Measurements from ENCODE around the gene GPRC5D.

GPRC5D gene

DNA sequence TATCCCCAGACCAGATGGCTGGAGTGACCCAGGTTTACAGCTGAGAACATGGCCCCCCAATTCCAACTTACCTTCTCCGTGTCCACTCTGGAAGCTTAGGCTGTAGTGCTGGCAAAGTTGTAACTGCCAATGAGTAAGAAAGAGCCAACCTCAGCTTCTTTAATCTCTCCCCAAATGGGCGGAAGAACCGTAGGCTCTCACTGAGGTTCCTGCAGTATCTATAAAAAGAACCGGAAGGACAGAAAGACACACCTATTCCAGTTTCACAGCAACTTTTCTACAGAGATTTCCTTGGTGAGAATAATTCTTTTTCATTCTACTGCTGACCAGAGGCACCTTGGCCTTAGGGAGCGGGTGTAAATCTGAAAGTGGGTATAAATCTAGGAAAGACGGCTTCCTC is at the start of gene GPRC5D:
TSS of gene GPRC5D (minus strand) at position 135 of the 400 bp plus-strand sequence. CDS start 1,786 bp downstream, outside the sequence.
- no peak for DNase-seq

- no peak for DNase-seq
Observed at GRCh38 chr12:13001775-13002040, 49.7 kb upstream of the GPRC5D start.

- DNase-seq: peak; percentile 45
Observed at GRCh38 chr12:13000925-13001774, 49.2 kb upstream of the GPRC5D start.

GRCh38 chr12:13000616-13000924 is 48.6 kb upstream of the GPRC5D start:
- peak; percentile 47 for DNase-seq

- DNase-seq: peak; percentile 96
Observed at GRCh38 chr12:12999959-13000615, 48.1 kb upstream of the GPRC5D start, which contains the start of gene HEBP1. Gene HEBP1, minus strand, starts transcription at chr12:13000265. Its CDS starts 151 bp downstream, at chr12:13000114.

- DNase-seq: no peak
Observed at GRCh38 chr12:12999271-12999958, 47.4 kb upstream of the GPRC5D start.

GRCh38 chr12:12998248-12998647 is 46.3 kb upstream of the GPRC5D start:
- no peak for DNase-seq

DNA sequence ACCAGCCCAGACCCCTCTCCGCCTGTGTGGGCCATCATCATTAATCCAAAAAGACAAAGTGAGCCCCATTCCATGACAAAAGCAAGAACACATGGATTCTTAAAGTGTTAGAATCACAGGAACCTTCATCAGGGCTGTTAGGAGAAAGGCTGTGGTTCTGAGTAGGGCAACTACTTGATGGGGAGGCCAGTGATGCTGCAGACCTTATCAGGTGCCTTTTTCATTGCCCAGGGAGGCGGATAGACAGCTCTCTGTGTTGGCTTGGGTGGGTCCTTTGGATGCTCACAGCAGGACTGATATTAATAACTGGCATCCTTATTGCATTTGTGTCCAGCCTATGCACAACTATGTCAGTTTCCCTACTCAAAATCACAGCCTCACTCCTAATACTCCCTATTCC is 45.8 kb upstream of the GPRC5D start:
- no peak for DNase-seq

GRCh38 chr12:12997156-12997555 is 45.2 kb upstream of the GPRC5D start:
- no peak for DNase-seq

GRCh38 chr12:12996209-12996608 is 44.2 kb upstream of the GPRC5D start:
- DNase-seq: no peak

DNA sequence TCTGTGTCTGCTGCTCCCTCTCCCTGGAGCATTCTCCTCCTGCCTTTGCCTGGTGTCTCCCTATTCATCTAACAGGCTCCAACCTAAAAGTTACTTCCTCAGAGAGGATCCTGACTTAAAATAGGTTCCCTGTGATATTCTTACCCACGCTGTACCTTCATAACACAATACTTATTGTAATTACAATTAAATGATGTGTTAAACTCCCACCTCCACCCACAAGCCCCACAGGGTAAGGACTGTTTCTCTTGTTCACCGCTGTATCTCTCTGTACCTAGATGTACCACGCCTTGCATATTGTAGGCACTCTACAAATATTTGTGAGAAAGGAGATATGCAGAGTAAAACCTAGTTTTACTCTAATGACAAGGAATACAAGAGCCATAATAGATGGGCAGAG is 43.1 kb upstream of the GPRC5D start:
- DNase-seq: no peak

DNA sequence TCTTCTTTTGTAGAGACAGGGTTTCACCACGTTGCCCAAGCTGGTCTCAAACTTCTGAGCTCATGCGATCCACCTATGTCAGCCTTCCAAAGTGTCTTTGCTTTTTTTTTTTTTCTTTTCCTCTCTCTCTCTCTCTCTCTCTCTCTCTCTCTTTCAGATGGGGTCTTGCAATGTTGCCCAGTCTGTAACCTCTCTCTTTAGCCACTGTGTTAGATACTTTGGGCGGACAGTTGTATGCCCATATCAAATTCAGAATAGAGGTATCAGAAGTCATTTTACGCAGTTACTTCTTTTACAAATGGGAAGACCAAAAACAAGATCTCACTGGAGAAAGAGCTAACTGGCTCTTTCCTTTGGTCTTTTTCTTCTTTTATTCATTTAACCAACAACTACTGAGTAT is 41.4 kb upstream of the GPRC5D start:
- no peak for DNase-seq

GRCh38 chr12:12992418-12993130 is 40.6 kb upstream of the GPRC5D start:
- no peak for DNase-seq

- no peak for DNase-seq
Observed at GRCh38 chr12:12990700-12991468, 38.9 kb upstream of the GPRC5D start.

DNA sequence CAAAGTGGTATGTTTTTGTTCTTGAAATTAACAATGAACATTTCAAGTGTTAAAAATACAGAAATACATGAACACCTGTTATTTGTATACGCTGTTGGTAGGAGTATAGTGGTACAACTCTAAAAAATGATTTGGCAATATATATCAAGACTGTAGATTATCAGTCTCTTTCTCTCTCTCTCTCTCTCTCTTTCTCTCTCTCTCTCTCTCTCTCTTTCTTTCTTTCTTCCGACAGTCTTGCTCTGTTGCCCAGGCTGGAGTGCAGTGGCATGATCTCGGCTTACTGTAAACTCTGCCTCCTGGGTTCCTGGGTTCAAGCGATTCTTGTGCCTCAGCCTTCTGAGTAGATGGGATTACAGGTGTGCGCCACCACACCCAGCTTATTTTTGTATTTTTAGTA is 35.5 kb upstream of the GPRC5D start:
- no peak for DNase-seq

DNA sequence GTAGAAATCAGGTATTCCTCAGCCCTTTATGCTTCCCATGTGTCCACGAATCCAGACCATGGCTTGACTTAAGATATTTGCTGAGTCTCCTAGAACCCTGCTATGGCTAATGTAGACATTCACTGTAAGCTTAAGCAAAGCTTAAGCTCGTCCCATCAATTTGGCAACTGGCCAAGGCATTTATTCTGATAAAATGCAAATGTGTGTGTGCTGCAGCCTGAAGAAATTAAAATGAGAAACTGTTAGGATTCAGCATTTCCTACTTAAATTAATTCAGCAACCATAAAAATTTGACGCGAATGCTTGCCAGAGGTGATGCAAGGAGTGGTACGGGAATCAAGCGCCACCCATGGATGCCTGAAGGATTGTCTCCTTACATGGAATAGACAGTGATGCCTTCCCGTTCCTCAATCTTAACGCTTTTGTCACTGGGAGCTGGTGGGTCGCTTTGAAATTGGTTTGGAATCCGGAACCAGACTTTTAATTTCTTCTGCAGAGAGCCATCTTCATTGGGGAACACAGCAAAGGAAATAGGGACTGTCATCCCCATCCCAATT is 34.9 kb upstream of the GPRC5D start:
- no peak for DNase-seq

DNA sequence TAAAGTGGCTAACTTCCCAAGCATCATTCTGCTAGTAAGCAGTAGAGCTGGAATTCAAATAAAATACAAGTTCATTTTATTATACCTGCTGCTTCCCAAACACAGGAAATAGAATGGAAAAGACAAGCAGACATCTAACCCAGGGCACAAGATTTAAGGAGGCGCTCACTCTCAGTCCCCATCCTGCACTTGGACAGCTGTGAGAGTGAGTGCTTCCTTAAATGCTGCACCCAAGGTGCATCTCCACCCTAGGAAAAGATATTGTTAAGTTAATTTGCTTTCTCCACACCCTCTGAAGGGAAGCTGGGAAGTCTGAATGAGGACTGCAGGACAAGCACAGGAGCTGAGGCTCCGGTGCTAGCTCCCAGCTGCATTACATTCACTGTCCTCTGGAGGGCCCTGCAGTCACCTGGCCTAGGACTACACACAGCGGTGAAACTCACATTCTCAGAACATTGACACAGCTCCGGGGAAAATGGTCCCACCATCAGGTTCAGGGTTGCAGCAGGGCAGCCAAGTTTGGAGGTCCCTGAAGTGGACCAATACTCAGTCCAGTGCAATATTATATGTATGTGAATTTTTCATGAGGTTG is 33.9 kb upstream of the GPRC5D start:
- DNase-seq: peak; percentile 44

- no peak for DNase-seq
Observed at GRCh38 chr12:12984149-12984548, 32.2 kb upstream of the GPRC5D start.

- no peak for DNase-seq
Observed at GRCh38 chr12:12983420-12984035, 31.6 kb upstream of the GPRC5D start.

- DNase-seq: no peak
Observed at GRCh38 chr12:12982331-12982730, 30.4 kb upstream of the GPRC5D start.

- no peak for DNase-seq
Observed at GRCh38 chr12:12979731-12980259, 27.8 kb upstream of the GPRC5D start.
